Measurements from ENCODE around the gene SCARF2. TPM values are rescaled to one million over a fixed set of nuclear protein-coding genes. Genes with fewer than 3 reads are reported as not detected.
A peak's percentile ranks its signal among the peaks of the same experiment; 100 is the strongest.

Gene SCARF2
- total and polyA plus RNA-seq, 2 experiments from 2014 or later = 1.8 to 16.6 TPM

- TF ChIP-seq EZH2 (IDR thresholded peaks at IDR 0.05; ENCODE audit: low read depth, unreplicated experiment) (peak; percentile 45), ETS1 (IDR thresholded peaks at IDR 0.05) (no peak), NANOG (IDR thresholded peaks at IDR 0.05; ENCODE audit: borderline replicate concordance) (no peak), ZNF462 (CRISPR knock-in tag; IDR thresholded peaks at IDR 0.05) (no peak), POLR2AphosphoS5 (IDR thresholded peaks at IDR 0.05; ENCODE audit: low read depth) (no peak), CREB1 (CRISPR knock-in tag; IDR thresholded peaks at IDR 0.05; ENCODE audit: low read depth) (no peak), ZNF114 (CRISPR knock-in tag; IDR thresholded peaks at IDR 0.05) (no peak), REST (IDR thresholded peaks at IDR 0.05; ENCODE audit: unreplicated experiment) (no peak), JUNB (IDR thresholded peaks at IDR 0.05; ENCODE audit: unreplicated experiment) (no peak)
- no peak overlapping the region for H3K27ac ChIP-seq (ENCODE audit: low read depth)
- H3K4me3 ChIP-seq = peak overlapping the region; percentile 56
- H3K27me3 Mint-ChIP-seq (ENCODE audit: insufficient read depth, low read depth, poor library complexity) = peaks cover 64% of the 10 kb centered on the region
- H3K9me3 Mint-ChIP-seq = no peaks in the 10 kb centered on the region; the same call in 2 of the 3 replicates
- DNase-seq (ENCODE audit: low spot score) (peak; percentile 66), ATAC-seq (peak; percentile 1; the same call in 2 of the 3 replicates)
- 0 out of 2 replicates have a peak, but pooled peaks cover 6% of the 10 kb centered on the region for H4K20me1 ChIP-seq (replicated peaks; ENCODE audit: insufficient read depth)
- peak overlapping the region; percentile 49; the same call in 2 of the 3 replicates for H3K4me3 Mint-ChIP-seq
- H3K36me3 Mint-ChIP-seq (ENCODE audit: low read depth) = peaks cover 4% of the 10 kb centered on the region
- H3K79me2 ChIP-seq (replicated peaks; ENCODE audit: insufficient read depth) = no peaks in the 10 kb centered on the region
- no peak overlapping the region for H3K27ac Mint-ChIP-seq
- peaks cover 7% of the 10 kb centered on the region for H3K4me1 Mint-ChIP-seq
- H3K36me3 ChIP-seq (ENCODE audit: insufficient read depth) = no peaks in the 10 kb centered on the region
- no peak overlapping the region for H2AFZ ChIP-seq
- H3K27me3 ChIP-seq (ENCODE audit: insufficient read depth) = peaks cover 64% of the 10 kb centered on the region
- peak overlapping the region; percentile 76 for H3K4me2 ChIP-seq
- peaks cover 4% of the 10 kb centered on the region; the same call in 1 of the 2 replicates for H3K4me1 ChIP-seq (ENCODE audit: insufficient read depth)
- H3F3A ChIP-seq (replicated peaks; ENCODE audit: low read depth) = no peaks in the 10 kb centered on the region
- H3K9me2 ChIP-seq (ENCODE audit: insufficient read depth) = no peaks in the 10 kb centered on the region
Measured at GRCh38 chr22:20425566-20426258, 11.9 kb downstream of the SCARF2 start.

All from GM23338 (cell line).